OCI-LY7 (cell line): Measurements from ENCODE around the gene MAP3K21.
A peak's percentile ranks its signal among the peaks of the same experiment; 100 is the strongest.

Source experiments
- CTCF ChIP-seq: fragments of 200-600 bp; sonication (generic); conservative IDR thresholded peaks from 2 replicates; pipeline ENCODE4 v1.5.1; 2014; ENCODE audit warnings: mild to moderate bottlenecking, antibody characterized with exemption, low read length, moderate library complexity, mixed read lengths
- EZH2phosphoT487 ChIP-seq: fragments of 200-600 bp; sonication (generic); IDR thresholded peaks from 2 replicates; pipeline ENCODE4 v1.6.1; 2018; ENCODE audit warnings: low read depth, borderline replicate concordance, mild to moderate bottlenecking, mixed run types, antibody characterized with exemption, low read length, moderate library complexity, mixed read lengths

DNA sequence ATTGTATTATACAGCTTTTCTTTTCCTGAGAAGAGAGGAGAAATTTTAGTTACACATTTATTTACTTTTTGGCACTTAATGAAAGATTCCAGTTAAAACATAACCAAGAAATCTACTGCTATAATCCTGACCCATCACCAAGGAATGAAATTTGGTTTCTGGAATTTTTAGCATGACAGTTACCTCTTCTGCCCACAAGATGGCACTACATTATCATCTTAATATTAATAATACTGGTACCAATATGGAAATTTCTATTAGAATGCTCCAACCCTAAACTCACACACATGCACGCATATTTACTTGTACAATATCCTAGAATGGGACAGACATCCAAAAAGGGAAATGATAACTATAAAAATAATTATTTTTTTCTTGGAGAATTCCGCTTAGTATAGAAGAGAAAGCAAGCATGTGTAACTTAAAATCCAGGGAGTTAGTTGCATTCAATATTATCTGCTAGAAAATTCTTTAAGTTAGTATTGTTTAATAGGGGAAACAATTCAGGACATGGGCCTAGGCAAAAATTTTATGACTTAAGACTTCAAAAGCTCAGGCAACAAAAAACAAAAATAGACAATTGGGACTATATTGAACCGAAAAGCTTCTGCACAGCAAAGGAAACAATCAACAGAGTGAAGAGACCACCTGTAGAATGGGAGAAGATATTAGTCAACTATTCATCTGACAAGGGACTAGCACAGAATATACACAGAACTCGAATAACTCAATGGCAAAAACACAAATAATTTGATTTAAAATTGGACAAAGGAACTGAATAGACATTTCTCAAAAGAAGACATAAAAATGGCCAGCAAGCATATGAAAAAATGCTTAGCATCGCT lies 37.4 kb downstream of the MAP3K21 start:
- TF ChIP-seq CTCF (peak; percentile 86), EZH2phosphoT487 (no peak)
